22Rv1 (cell line): ENCODE data around the gene SLC7A1.

Experiments
- H3K27ac ChIP-seq: fragments of 450-650 bp; 2 replicates; pipeline ENCODE4 v1.5.1; 2017
- ZFX ChIP-seq: fragments of 450-650 bp; IDR thresholded peaks from 2 replicates; pipeline ENCODE4 v1.6.1; 2017; ENCODE audit warnings: antibody characterized with exemption, borderline replicate concordance
- TF ChIP-seq, protein P1 (sequence below): fragments of 450-650 bp; IDR thresholded peaks from 2 replicates; pipeline ENCODE4 v1.5.1; 2017; ENCODE audit warnings: mild to moderate bottlenecking

The SLC7A1 gene

DNA sequence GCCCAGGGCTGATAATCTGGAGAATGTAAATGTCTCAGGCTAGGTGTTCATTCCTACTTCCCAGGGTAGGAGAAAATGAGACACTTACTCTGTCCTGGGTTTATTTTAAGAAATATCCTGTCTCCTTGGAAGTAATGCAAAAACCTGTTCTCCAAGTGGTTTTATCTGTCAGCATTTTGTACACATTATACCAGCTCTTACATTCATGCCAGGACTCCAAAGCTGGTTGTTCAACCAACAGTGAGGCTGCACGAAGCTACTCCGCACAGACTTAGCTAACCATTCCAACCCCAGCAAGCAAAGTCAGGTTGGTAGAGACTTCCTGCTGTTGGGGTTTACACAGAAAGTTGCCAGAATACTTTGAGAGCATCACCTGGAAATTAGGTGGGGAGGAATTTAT is 55.6 kb downstream of the SLC7A1 start:
- H3K27ac ChIP-seq, result no peak overlapping the region
- no peak for TF ChIP-seq ZFX
- TF ChIP-seq, protein P1, sequence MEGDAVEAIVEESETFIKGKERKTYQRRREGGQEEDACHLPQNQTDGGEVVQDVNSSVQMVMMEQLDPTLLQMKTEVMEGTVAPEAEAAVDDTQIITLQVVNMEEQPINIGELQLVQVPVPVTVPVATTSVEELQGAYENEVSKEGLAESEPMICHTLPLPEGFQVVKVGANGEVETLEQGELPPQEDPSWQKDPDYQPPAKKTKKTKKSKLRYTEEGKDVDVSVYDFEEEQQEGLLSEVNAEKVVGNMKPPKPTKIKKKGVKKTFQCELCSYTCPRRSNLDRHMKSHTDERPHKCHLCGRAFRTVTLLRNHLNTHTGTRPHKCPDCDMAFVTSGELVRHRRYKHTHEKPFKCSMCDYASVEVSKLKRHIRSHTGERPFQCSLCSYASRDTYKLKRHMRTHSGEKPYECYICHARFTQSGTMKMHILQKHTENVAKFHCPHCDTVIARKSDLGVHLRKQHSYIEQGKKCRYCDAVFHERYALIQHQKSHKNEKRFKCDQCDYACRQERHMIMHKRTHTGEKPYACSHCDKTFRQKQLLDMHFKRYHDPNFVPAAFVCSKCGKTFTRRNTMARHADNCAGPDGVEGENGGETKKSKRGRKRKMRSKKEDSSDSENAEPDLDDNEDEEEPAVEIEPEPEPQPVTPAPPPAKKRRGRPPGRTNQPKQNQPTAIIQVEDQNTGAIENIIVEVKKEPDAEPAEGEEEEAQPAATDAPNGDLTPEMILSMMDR, result no peak

DNA sequence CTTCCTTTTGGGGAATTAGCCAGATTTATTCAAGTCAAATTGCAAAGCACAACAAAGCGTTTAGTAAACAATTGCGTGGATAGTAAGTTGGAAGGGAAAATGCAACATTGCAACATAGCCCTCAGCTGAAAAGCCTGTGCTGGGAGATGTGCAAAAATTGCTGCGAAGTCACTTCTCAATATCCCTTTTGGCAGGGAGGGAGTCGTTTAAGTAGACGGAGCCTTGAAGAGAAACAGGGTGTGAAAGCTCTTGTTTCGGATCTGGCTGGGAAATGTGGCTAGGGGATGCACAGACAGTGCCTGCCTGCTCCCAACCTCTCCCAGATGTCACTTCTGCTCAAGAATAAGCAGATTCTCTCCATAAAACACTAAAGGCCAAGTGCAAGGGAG is 56.8 kb downstream of the SLC7A1 start:
- H3K27ac ChIP-seq, result no peak overlapping the region
- TF ChIP-seq, protein P1, result no peak
- TF ChIP-seq ZFX, result no peak

DNA sequence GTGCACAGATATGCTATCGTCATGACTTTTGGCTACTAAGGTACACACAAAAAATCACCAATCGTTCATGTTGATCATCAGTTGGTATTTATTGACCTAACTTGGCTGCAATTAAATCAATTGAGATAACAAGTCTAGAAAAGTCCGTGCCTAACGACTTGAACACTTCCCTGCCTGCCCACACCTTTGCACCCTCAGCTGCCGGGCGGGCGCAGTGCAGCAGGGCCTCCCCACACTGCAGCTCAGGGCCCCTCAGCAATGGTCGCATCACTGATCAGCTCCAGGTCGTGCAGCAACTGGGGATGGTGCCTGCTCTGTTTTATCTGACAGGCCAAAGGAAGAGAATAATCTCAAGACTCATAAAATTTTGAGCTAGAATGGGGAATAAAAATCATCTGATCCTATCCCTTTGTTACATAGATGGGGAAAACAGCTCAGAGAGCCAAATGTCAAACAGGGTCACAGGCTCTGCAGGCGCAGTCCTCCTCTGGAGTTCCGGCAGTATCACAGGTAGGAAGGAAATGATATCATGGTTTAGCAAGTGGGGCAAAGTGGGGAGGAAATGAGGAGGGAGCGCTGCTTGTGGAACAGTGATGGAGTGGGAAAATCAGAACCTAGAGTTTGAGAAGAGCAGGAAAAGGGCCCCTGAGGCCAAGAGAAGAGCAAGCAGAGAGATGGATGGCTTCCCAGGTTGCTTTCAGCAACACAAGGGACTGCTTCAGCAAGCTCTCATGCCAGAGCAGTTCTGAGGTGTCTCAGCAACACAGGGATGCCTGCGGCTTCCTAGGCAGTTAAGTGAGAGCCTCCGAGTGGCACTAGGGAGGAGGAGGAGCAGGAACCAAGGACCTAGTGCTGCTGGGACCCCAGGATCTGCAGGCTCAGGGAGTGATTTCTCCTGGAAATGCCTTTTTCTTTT is 57.5 kb downstream of the SLC7A1 start:
- H3K27ac ChIP-seq, result no peak overlapping the region

DNA sequence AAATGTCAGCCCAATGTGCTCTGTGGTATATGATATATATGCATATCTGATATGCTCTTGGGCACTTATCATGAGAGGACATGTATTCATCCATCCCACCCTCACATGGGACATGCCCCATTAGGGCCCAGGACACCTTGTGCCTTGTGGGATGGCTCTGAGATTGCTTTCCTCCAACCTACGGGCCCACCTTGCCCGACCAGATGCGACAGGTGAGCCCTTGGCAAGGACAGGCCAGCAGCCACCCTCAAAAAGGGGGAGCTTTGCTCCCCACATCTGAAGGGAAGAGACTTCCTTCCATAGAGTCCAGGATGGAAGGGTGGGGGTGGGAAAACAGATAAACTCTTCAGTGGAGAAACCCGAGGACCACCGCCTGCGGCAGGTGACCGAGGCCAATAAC is 58.6 kb downstream of the SLC7A1 start:
- H3K27ac ChIP-seq, result no peak overlapping the region
- TF ChIP-seq, protein P1, result no peak
- TF ChIP-seq ZFX, result no peak

More for the DNA sequence above, 57.5 kb downstream of the SLC7A1 start:
- no peak for TF ChIP-seq ZFX
- TF ChIP-seq, protein P1, result no peak

DNA sequence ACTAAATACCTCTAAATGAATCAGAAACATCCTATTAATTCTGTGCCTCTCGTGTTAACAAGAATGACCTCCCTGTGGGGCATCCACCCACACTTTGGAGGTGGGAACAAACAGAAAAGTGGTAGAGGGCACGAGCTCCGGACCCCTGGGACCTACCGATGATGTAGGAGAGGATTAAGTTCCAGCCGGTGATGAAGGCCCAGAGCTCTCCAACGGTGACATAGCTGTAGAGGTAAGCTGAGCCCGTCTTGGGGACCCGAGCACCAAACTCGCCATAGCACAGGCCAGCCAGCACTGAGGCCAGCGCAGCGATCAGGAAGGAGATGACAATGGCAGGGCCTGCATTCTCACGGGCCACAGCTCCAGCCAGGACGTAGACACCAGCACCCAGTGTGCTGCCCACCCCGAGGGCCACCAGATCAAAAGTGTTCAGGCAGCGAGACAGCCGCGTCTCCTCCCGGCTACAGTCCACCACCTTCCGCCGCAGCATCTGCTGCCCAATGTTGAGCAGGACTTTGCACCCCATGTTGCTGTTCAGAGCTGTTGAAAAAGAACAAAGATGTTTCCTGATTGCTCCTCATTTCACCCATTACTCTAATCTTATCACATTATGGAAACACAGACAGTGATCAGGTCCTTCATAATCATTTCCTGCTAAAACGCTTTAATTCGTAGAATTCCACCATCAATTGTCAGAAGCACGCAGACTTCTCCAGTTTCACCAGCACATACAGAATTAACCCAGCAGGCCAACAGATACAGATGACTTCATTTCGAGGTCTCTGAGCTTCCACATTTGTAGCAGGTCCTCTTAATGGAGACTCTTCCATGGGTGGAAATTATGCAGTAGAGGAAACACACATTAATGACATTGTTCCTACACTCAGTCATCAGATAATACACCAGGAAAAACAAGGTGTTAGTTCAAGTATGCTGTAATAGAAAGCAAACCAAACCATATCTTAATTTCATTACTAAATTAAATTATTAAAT is 59.5 kb downstream of the SLC7A1 start:
- TF ChIP-seq ZFX, result no peak
- TF ChIP-seq, protein P1, result no peak
- no peak overlapping the region for H3K27ac ChIP-seq

DNA sequence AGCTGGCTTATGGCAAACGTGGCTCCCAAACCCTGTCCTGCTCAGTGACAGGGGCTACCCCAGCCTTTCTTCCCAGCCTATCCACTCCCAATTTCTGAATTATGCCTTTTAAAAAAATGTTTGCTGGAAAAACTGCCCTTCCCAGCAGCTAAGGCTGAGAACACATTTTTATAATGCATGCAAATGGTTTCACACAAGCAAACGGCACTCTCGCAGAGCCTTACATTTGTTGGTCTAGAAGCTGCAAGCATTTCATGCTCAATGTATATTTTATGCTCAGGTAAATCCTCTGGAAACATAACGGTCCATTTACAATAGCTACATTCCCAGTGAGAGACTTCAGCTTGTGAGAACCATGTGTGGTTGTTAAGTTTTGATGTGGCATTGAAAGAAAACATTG is 61.4 kb downstream of the SLC7A1 start:
- TF ChIP-seq ZFX, result no peak
- TF ChIP-seq, protein P1, result no peak
- no peak overlapping the region for H3K27ac ChIP-seq
